K562 (cell line): ENCODE data around the gene LY6G6C. TPM values are rescaled to one million over a fixed set of nuclear protein-coding genes. Genes with fewer than 3 reads are reported as not detected.
A peak's percentile ranks its signal among the peaks of the same experiment; 100 is the strongest.

Experiments used
- BACH1 ChIP-seq: fragments of 200-800 bp; sonication (Bioruptor generic); IDR thresholded peaks from 2 replicates; pipeline ENCODE4 v1.6.1; 2016; ENCODE audit warnings: missing genetic modification characterization, missing compliant biosample characterization
- NKRF ChIP-seq: fragments of 450-650 bp; IDR thresholded peaks from 2 replicates; pipeline ENCODE4 v1.6.1; 2016; ENCODE audit warnings: borderline replicate concordance
- NRF1 ChIP-seq, 2 experiments: fragments of 450-650 bp; IDR thresholded peaks in 1 of 2; conservative IDR thresholded peaks in 1 of 2; 2 replicates each; pipeline ENCODE4 v1.6.1; 2014; ENCODE audit warnings: mild to moderate bottlenecking in 2 of 2
- ZNF445 ChIP-seq: fragments of 250-450 bp; sonication (Bioruptor Pico); IDR thresholded peaks from 2 replicates; pipeline ENCODE4 v1.4.0; 2020; ENCODE audit warnings: low read depth, mild to moderate bottlenecking, moderate library complexity
- ZNF609 ChIP-seq: sonication (generic); formaldehyde crosslinking; IDR thresholded peaks from 2 replicates; pipeline ENCODE4 v1.8.1; 2023; ENCODE audit warnings: missing genetic modification reagents, mild to moderate bottlenecking, borderline replicate concordance
- polyA plus RNA-seq, 8 experiments: library from polyadenylated mRNA; depleted of rRNA in 4 of 8; stranded (reverse) in 5 of 8; unstranded in 3 of 8; fragments of >200 nt; fragmentation: Nextera tagmentation in 2 of 8; fragmentation: Illumina TruSeq in 1 of 8; extraction: Ambion mirVana in 2 of 8; extraction: Trizol in 1 of 8; gene quantifications; 2 replicates each; pipeline versions ENCODE4 v1.2.1 to v1.2.3, GENCODE V29; 2011 to 2014; ENCODE audit warnings: inconsistent platforms in 1 of 8, missing spikeins in 1 of 8
- total RNA-seq, 7 experiments: library from RNA; depleted of rRNA in 6 of 7; stranded (reverse); fragments of >200 nt in 6 of 7; fragmentation: Illumina TruSeq in 2 of 7; extraction: Trizol in 2 of 7; gene quantifications; 2 replicates each; pipeline versions ENCODE4 v1.2.1 to v1.2.3, GENCODE V29; 2011 to 2021; ENCODE audit warnings: low replicate concordance in 1 of 7

The LY6G6C gene
- total and polyA plus RNA-seq, 9 of the 15 experiments (the other 6 are each of a cell fraction or from before 2014, with no cell fraction given), result 0.06 to 0.20 TPM; not detected in 7

GRCh38 chr6:31725502-31726350 is 4.2 kb upstream of the LY6G6C start (continued):
- peak; percentile 27 to 29; a peak in 1 of 4 replicates for TF ChIP-seq NRF1 (conservative IDR thresholded peaks at IDR 0.05 in 1 of 2, IDR thresholded peaks at IDR 0.05 in 1 of 2)
- TF ChIP-seq ZNF445 (CRISPR knock-in tag), result 0 out of 2 replicates have a peak, but pooled peaks have one; percentile 40
- peak; percentile 40; the same call in 1 of the 2 replicates for TF ChIP-seq BACH1 (tag)
- peak; percentile 35 for TF ChIP-seq NKRF
- TF ChIP-seq ZNF609 (CRISPR knock-in tag), result no peak
- TF ChIP-seq, all 486 proteins: peak for 147
